ENCODE measurements around the gene ELANE.

Gene ELANE

DNA sequence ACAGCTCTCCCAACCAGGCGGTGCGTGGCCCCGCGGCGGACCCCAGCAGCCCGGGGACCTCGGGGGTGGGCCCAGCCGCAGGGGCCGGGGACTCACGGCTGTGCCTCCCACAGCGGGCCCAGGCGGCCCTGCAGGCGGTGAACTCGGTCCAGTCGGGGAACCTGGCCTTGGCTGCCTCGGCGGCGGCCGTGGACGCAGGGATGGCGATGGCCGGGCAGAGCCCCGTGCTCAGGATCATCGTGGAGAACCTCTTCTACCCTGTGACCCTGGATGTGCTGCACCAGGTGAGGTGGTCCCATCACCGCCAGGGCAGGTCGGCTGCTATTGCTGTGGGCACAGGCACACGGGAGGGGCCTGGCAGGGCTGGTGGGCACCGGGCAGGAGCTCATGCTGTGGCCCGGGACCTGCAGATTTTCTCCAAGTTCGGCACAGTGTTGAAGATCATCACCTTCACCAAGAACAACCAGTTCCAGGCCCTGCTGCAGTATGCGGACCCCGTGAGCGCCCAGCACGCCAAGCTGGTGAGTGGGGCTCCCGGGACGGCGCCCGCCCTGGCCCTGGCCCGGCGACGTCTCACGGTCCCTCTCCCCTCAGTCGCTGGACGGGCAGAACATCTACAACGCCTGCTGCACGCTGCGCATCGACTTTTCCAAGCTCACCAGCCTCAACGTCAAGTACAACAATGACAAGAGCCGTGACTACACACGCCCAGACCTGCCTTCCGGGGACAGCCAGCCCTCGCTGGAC lies 47.5 kb upstream of the ELANE start:
- Histone ChIP-seq H3K27me3 (no peaks in the 10 kb centered on the region), H3K36me3 (peaks cover 64 to 77% (median 75%) of the 10 kb centered on the region in 3 donors), H3K4me1 (peaks cover 13 to 48% (median 35%) of the 10 kb centered on the region in 4 donors), H3K27ac (no peak overlapping the region), H3K4me3 (no peak overlapping the region), H3K9me3 (no peaks in the 10 kb centered on the region)
- TF ChIP-seq, protein P1, sequence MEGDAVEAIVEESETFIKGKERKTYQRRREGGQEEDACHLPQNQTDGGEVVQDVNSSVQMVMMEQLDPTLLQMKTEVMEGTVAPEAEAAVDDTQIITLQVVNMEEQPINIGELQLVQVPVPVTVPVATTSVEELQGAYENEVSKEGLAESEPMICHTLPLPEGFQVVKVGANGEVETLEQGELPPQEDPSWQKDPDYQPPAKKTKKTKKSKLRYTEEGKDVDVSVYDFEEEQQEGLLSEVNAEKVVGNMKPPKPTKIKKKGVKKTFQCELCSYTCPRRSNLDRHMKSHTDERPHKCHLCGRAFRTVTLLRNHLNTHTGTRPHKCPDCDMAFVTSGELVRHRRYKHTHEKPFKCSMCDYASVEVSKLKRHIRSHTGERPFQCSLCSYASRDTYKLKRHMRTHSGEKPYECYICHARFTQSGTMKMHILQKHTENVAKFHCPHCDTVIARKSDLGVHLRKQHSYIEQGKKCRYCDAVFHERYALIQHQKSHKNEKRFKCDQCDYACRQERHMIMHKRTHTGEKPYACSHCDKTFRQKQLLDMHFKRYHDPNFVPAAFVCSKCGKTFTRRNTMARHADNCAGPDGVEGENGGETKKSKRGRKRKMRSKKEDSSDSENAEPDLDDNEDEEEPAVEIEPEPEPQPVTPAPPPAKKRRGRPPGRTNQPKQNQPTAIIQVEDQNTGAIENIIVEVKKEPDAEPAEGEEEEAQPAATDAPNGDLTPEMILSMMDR (IDR thresholded peaks at IDR 0.05), result no peak
- intact Hi-C loops (cut with DNase I; ENCODE audit: low total_unique reads), result no loop called here
- DNase-seq, result no peak

DNA sequence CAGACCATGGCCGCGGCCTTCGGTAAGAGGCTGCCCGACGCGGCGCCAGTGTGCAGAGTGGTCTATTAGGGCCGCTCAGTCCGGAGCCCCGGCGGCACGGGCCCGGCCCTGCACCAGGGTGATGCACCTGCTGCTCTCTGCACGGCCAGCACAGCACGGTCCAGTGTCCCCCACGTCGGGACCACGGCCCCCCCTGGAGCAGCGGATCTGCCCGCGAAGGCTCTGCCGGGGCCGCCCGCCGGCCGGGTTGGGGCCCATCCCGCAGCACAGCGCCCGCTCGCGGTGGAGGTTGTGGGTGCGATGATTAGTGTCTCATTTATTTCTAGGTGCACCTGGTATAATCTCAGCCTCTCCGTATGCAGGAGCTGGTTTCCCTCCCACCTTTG lies 46.9 kb upstream of the ELANE start:
- intact Hi-C loops (cut with DNase I; ENCODE audit: low total_unique reads), result no loop called here
- H3K36me3 ChIP-seq, result peaks cover 64 to 78% (median 77%) of the 10 kb centered on the region in 3 donors
- peaks cover 12 to 42% (median 29%) of the 10 kb centered on the region in 4 donors for H3K4me1 ChIP-seq
- no peaks in the 10 kb centered on the region for H3K9me3 ChIP-seq
- no peaks in the 10 kb centered on the region for H3K27me3 ChIP-seq
- DNase-seq, result no peak
- H3K27ac ChIP-seq, result no peak overlapping the region
- TF ChIP-seq, protein P1 (IDR thresholded peaks at IDR 0.05), result peak in 1 of 2 experiments; percentile 19
- H3K4me3 ChIP-seq, result no peak overlapping the region

DNA sequence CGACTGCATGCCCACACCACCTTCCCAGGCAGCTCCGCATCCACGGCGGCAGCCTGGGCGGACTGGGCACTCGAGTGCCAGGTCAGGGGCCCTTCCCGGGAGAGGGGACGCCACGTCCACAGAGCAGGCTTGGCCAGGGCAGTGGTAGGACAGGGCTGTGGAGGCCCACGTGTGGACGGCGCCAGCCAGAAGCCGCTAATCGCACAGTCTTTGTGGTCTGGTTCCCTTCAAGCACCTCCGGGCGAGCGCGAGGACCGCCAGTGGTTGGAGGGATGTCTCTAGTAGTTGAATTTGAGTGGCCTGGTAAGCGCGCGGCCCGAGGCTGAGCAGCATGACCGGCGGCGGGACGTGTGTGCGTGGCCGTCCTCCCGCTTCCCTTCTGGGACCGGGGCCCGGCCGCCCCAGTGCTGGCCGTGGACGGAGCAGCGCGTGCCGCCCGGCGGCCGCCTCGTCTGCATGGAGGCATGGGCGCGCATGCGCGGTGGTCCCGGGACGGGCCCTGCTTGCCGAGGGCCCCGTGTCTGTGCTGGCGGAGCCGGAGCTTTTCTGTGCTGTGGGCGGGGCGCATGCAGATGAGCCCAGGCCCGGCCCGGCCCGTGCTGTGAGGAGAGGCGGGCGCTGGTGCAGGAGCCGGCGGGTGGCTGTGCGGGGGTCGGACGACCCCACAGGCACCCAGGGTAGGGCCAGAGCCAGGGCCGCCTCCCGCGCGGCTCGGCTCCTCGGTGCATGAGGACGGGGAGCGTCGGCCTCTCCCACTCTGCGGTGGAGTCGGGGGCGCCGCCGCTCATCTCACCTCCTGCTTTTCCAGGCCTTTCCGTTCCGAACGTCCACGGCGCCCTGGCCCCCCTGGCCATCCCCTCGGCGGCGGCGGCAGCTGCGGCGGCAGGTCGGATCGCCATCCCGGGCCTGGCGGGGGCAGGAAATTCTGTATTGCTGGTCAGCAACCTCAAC lies 46.2 kb upstream of the ELANE start:
- Histone ChIP-seq H3K27ac (no peak overlapping the region), H3K9me3 (no peaks in the 10 kb centered on the region), H3K4me1 (peaks cover 5 to 35% (median 22%) of the 10 kb centered on the region in 4 donors), H3K36me3 (peaks cover 67 to 81% (median 79%) of the 10 kb centered on the region in 3 donors), H3K27me3 (no peaks in the 10 kb centered on the region), H3K4me3 (no peak overlapping the region)
- intact Hi-C loops (cut with DNase I; ENCODE audit: low total_unique reads), result no loop called here
- TF ChIP-seq, protein P1 (IDR thresholded peaks at IDR 0.05), result no peak
- no peak for DNase-seq

DNA sequence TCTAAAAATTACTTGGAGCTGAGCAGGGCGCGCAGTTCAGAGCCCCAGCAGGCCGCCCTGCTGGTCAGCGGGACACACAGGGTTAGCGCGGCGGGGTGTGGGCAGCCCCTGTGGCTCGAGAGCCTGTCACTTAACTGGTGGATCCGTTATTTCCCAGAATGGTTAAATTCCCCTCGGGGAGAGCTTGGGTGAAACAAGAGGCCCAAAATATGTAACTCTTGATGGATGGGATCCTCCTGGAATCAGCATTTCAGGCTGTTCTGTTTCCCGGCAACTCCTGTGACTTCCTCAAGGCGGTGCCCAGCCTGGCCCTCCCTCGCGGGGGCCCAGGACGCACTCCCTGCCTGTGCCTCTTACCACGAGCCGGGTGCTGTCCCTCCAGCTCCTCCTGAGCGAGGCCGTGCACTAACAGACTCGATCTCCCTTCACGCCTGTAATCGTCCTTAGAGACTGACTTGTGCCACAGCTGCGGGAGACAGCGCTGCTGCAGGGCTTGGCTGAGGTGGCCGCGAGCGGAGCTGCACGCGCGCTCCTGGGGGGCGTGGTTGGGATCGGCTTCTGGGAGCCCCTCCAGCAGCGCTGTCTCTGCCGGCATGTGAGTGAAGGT lies 45.2 kb upstream of the ELANE start:
- no peak overlapping the region for H3K4me3 ChIP-seq
- H3K27me3 ChIP-seq, result no peaks in the 10 kb centered on the region
- no peaks in the 10 kb centered on the region for H3K9me3 ChIP-seq
- peaks cover 78 to 91% (median 89%) of the 10 kb centered on the region in 3 donors for H3K36me3 ChIP-seq
- intact Hi-C loops (cut with DNase I; ENCODE audit: low total_unique reads), result no loop called here
- DNase-seq, result no peak
- TF ChIP-seq, protein P1 (IDR thresholded peaks at IDR 0.05), result no peak
- H3K27ac ChIP-seq, result no peak overlapping the region
- peaks cover 0 to 25% (median 11%) of the 10 kb centered on the region in 4 donors for H3K4me1 ChIP-seq

DNA sequence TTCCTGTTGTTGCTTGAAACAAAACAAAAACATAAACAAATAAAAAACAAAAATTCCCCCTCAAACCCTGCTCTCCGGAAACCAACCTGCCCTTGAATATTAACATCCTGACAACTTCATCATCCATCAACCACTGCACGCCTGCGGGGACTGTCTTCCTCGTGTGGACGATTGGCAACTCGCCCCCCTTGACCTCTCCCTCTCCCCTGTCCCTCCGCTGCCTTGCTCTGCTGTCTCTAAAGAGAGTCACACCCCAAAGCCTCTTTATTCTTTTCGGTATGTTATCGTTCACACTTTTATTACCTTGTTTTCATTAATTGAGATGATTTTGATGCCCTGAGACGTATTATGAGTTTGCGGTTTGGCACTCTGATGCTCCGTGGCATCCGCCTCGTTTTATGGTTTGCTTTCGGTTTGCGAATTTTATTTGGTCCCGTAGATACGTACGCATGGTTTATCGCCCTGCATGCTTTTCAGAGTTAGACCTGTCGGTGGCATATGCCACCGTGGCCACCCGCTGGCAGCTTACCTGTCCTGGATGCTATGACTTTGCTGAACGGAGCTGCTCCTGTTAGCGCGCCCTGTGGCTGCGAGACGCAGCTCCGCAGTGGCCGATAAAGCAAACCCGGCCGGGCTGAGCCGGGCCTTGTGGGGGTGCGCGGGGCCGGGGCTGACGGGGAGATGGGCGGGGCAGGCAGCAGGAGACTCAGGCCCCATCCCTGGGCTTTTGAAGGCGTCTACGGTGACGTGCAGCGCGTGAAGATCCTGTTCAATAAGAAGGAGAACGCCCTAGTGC lies 44.3 kb upstream of the ELANE start:
- H3K27me3 ChIP-seq, result no peaks in the 10 kb centered on the region
- H3K9me3 ChIP-seq, result no peaks in the 10 kb centered on the region
- DNase-seq, result no peak
- no peak overlapping the region for H3K4me3 ChIP-seq
- H3K27ac ChIP-seq, result no peak overlapping the region
- TF ChIP-seq, protein P1 (IDR thresholded peaks at IDR 0.05), result no peak
- H3K36me3 ChIP-seq, result peaks cover 80 to 97% (median 95%) of the 10 kb centered on the region in 3 donors
- peaks cover 0 to 16% (median 3%) of the 10 kb centered on the region in 4 donors for H3K4me1 ChIP-seq
- intact Hi-C loops (cut with DNase I; ENCODE audit: low total_unique reads), result no loop called here

All from tibial artery (tissue), 4 donors.